WERI-Rb-1 (cell line): ENCODE results near the gene OR52N5.

ENCODE experiments used
- DNase-seq: peaks from one replicate; pipeline ENCODE4 v3.0.0-alpha.2; 2020
- H3K27ac ChIP-seq: fragments of 250-450 bp; sonication (Bioruptor Pico); 2 replicates; pipeline ENCODE4 v1.5.1; 2020; ENCODE audit warnings: mild to moderate bottlenecking, moderate library complexity
- H3K27me3 ChIP-seq: fragments of 250-450 bp; sonication (Bioruptor Pico); 2 replicates; pipeline ENCODE4 v1.5.1; 2021; ENCODE audit warnings: mild to moderate bottlenecking, low read depth, moderate library complexity; ENCODE audit not compliant: insufficient read depth, severe bottlenecking
- H3K36me3 ChIP-seq: fragments of 250-450 bp; sonication (Bioruptor Pico); 2 replicates; pipeline ENCODE4 v1.5.1; 2020; ENCODE audit warnings: mild to moderate bottlenecking, moderate library complexity
- H3K4me3 ChIP-seq: 2 replicates; pipeline ENCODE4 v1.5.1; 2011; ENCODE audit warnings: low read depth, mild to moderate bottlenecking, control low read depth, low read length
- H3K9me3 ChIP-seq: fragments of 250-450 bp; sonication (Bioruptor Pico); 2 replicates; pipeline ENCODE4 v1.5.1; 2021; ENCODE audit warnings: mild to moderate bottlenecking, moderate library complexity; ENCODE audit not compliant: severe bottlenecking
- CTCF ChIP-seq: IDR thresholded peaks from 2 replicates; pipeline ENCODE4 v1.5.1; 2011; ENCODE audit warnings: low read depth, mild to moderate bottlenecking, control low read depth, inconsistent platforms, low read length

OR52N5 gene

DNA sequence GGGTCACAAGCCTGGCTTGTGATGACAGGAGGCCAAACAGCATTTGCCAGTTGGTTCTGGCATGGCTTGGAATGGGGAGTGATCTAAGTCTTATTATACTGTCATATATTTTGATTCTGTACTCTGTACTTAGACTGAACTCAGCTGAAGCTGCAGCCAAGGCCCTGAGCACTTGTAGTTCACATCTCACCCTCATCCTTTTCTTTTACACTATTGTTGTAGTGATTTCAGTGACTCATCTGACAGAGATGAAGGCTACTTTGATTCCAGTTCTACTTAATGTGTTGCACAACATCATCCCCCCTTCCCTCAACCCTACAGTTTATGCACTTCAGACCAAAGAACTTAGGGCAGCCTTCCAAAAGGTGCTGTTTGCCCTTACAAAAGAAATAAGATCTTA lies 46.1 kb downstream of the OR52N5 start:
- Histone ChIP-seq H3K36me3 (no peaks in the 10 kb centered on the region), H3K27ac (no peak overlapping the region), H3K9me3 (no peaks in the 10 kb centered on the region), H3K27me3 (peaks cover 27% of the 10 kb centered on the region), H3K4me3 (no peak overlapping the region)
- no peak for DNase-seq
- TF ChIP-seq CTCF = no peak

DNA sequence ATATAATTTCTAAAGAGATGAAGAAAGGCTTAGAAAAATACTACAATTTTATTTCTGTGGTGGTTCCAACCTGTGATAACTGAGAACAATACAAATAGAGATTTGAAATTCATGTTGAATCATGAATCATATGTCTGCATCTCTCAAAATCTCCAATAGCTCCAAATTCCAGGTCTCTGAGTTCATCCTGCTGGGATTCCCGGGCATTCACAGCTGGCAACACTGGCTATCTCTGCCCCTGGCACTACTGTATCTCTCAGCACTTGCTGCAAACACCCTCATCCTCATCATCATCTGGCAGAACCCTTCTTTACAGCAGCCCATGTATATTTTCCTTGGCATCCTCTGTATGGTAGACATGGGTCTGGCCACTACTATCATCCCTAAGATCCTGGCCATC lies 46.8 kb downstream of the OR52N5 start, which contains the start of gene OR56B1:
Gene OR56B1 (plus strand): TSS at position 53 of the 400 bp plus-strand sequence. CDS start 69 bp downstream, at position 122.
- no peak for TF ChIP-seq CTCF
- no peak for DNase-seq
- H3K27me3 ChIP-seq = peaks cover 30% of the 10 kb centered on the region

DNA sequence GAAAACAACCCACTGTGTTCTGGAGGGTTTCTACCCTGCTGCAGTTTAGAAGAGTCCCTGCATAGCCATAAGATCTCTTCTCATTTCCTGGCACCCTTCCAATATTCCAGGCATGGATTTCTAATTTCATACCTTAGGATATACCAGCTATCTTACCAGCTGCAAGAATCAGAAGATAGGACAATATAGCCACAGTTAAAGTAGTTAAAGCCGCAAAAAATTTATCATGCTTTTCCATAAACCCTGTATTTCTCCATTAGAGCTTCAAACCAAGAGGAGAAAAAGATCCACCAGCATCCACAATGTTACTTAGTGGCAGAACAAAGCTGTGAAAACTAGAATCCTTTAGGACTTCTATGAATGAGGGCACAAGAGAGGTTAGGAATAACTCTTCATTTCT lies 55.5 kb downstream of the OR52N5 start:
- no peaks in the 10 kb centered on the region for H3K9me3 ChIP-seq
- H3K27ac ChIP-seq = no peak overlapping the region
- no peak for DNase-seq
- H3K27me3 ChIP-seq = peaks cover 39% of the 10 kb centered on the region
- TF ChIP-seq CTCF = no peak
- no peak overlapping the region for H3K4me3 ChIP-seq
- H3K36me3 ChIP-seq = no peaks in the 10 kb centered on the region

More for the DNA sequence above, 46.8 kb downstream of the OR52N5 start, which contains the start of gene OR56B1:
- H3K27ac ChIP-seq = no peak within 1 kb of the TSS
- no peaks in the 10 kb centered on the region for H3K9me3 ChIP-seq
- H3K4me3 ChIP-seq = no peak within 1 kb of the TSS
- H3K36me3 ChIP-seq = no peaks in the 10 kb centered on the region

GRCh38 chr11:5726351-5726750 lies 56.8 kb downstream of the OR52N5 start:
- no peak for TF ChIP-seq CTCF
- no peaks in the 10 kb centered on the region for H3K36me3 ChIP-seq
- H3K27me3 ChIP-seq = peaks cover 32% of the 10 kb centered on the region
- H3K27ac ChIP-seq = no peak overlapping the region
- no peak for DNase-seq
- H3K9me3 ChIP-seq = no peaks in the 10 kb centered on the region
- H3K4me3 ChIP-seq = no peak overlapping the region
